ENCODE measurements around the gene EPB41L2.

EPB41L2 gene

DNA sequence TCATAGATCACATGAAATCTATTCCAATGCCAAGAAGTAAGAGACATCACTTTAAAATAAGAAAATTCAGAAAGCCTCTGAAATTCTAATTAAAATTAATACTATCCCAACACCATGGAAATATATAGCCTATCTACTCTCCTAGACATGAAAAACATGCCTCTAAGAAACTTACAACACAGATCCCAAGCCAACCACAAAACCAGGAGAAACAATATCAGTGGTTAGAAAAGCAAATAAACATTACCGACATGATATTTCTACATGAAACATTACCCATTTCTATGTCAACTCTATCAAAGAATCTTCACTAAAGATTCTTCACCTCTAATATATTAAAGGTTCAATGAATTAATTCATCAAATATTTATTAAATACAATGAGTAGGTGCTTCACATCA is 4.8 kb downstream of the EPB41L2 start:
- peak; percentile 47 for DNase-seq (ENCODE audit: low read depth)
- TF ChIP-seq, protein P1, sequence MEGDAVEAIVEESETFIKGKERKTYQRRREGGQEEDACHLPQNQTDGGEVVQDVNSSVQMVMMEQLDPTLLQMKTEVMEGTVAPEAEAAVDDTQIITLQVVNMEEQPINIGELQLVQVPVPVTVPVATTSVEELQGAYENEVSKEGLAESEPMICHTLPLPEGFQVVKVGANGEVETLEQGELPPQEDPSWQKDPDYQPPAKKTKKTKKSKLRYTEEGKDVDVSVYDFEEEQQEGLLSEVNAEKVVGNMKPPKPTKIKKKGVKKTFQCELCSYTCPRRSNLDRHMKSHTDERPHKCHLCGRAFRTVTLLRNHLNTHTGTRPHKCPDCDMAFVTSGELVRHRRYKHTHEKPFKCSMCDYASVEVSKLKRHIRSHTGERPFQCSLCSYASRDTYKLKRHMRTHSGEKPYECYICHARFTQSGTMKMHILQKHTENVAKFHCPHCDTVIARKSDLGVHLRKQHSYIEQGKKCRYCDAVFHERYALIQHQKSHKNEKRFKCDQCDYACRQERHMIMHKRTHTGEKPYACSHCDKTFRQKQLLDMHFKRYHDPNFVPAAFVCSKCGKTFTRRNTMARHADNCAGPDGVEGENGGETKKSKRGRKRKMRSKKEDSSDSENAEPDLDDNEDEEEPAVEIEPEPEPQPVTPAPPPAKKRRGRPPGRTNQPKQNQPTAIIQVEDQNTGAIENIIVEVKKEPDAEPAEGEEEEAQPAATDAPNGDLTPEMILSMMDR (IDR thresholded peaks at IDR 0.05; ENCODE audit: low read depth, low read length, missing control alignments), result no peak
- in situ Hi-C loops (cut with HindIII; ENCODE audit: low sequenced_read_pairs), result no loop called here
- H3K4me3 ChIP-seq (ENCODE audit: low read depth, low read length), result no peak overlapping the region

DNA sequence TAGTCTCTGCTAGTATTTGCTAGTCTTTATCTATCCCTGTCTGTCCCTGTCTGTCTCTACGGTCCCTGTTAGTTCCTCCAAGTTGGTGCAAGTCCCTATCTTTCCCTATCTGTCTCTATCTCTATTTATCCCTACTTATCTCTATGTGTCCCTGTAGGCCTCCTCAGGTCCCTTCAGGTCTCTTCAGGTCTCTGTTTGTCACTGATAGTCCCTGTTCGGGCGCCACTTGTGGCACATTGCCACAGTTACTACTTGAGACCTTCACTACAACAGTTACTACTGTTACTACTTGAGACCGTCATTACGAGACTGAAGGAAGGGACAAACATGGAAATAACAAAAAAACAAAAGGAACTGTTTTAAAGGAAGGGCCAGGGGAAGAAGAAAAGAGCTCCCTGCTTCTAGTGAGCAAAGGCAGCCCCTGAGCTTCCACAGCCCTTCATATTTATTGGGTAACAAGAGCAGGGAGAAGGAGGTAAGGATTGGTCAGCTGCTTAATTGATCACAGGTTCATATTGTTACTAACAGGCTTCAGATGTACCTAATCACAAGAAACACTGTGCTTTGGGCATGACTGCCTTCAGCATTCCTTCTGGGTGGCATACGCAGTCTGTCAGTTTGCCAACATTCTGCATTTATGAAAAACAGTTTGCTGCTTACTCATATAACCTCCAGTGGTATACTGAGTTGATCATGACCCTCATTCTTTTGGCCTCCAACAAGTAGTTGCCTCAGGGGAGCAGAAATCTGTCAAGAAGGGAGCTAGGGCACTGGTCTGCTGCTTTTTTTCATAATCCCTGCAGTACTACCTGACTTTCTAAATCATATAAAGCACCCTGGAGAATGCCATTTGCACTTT is 8.4 kb downstream of the EPB41L2 start:
- DNase-seq (ENCODE audit: low read depth), result no peak
- in situ Hi-C loops (cut with HindIII; ENCODE audit: low sequenced_read_pairs), result no loop called here
- TF ChIP-seq, protein P1 (IDR thresholded peaks at IDR 0.05; ENCODE audit: low read depth, low read length, missing control alignments), result no peak
- no peak overlapping the region for H3K4me3 ChIP-seq (ENCODE audit: low read depth, low read length)

DNA sequence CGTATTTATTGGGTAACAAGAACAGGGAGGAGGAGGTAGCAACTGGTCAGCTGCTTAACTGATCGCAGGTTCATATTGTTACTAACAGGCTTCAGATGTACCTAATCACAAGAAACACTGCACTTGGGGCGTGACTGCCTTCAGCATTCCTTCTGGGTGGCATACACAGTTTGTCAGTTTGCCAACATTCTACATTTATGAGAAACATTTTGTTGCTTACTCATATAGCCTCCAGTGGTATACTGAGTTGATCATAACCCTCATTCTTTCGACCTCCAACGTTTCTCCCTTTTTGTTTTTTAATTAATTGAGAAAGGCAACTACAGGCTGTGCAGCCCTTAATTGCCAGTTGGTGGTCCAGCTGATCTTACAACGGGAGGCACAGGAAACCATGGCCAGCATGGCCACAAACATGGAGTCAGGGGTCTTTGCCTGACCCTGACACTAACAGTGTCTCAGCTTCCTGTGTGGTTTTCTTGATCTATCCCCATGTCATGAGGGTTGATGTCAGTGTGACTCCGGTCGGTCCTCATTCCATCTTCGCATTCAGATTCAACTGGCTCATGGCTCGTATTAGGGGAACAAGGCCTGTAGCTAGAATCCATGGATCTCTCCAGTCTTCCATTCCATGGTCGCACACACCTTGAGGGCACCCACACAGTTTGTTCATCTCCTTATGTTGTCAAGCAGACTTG is 9.4 kb downstream of the EPB41L2 start:
- no peak for DNase-seq (ENCODE audit: low read depth)
- TF ChIP-seq, protein P1 (IDR thresholded peaks at IDR 0.05; ENCODE audit: low read depth, low read length, missing control alignments), result no peak
- no peak overlapping the region for H3K4me3 ChIP-seq (ENCODE audit: low read depth, low read length)
- in situ Hi-C loops (cut with HindIII; ENCODE audit: low sequenced_read_pairs), result no loop called here

DNA sequence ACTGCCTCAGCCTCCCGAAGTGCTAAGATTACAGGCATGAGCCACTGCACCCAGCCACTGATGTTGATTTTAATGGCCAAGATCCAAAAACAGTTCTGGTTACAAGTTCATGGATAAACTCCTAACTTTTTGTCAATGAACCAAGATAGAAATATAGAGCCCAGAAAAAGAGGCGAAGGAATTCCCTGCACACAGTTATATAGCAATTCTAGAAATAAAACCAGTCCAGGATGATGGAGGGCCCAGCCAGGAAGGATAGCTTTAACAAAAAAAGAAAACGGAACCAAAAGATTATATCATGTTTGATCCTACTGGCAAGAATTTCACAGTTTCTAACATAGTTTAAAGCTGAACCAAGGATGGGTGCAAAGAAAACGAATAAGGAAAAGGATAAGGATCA is 10.9 kb downstream of the EPB41L2 start:
- TF ChIP-seq, protein P1 (IDR thresholded peaks at IDR 0.05; ENCODE audit: low read depth, low read length, missing control alignments), result no peak
- in situ Hi-C loops (cut with HindIII; ENCODE audit: low sequenced_read_pairs), result no loop called here
- no peak for DNase-seq (ENCODE audit: low read depth)

DNA sequence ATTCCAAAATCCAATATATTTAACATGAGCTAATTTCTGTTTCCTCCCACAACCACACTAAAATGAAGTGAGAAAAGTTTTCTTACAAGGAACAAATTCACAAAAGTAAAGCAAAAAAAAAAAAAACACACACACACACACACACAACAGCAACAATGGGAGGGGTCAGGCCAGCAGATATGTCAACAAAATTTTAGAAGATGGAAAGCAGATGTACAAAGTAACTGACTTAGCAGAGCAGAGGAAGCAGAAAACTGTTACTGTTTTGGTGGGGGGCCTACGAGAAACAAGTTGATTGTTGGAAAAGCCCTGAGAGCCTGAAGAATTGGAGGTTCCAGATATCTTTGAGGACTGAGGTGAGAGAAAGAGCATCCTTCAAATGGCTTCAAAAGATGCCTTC is 11.7 kb downstream of the EPB41L2 start:
- DNase-seq (ENCODE audit: low read depth), result no peak
- in situ Hi-C loops (cut with HindIII; ENCODE audit: low sequenced_read_pairs), result no loop called here
- TF ChIP-seq, protein P1 (IDR thresholded peaks at IDR 0.05; ENCODE audit: low read depth, low read length, missing control alignments), result no peak
- no peak overlapping the region for H3K4me3 ChIP-seq (ENCODE audit: low read depth, low read length)

More for the DNA sequence above, 10.9 kb downstream of the EPB41L2 start:
- no peak overlapping the region for H3K4me3 ChIP-seq (ENCODE audit: low read depth, low read length)

DNA sequence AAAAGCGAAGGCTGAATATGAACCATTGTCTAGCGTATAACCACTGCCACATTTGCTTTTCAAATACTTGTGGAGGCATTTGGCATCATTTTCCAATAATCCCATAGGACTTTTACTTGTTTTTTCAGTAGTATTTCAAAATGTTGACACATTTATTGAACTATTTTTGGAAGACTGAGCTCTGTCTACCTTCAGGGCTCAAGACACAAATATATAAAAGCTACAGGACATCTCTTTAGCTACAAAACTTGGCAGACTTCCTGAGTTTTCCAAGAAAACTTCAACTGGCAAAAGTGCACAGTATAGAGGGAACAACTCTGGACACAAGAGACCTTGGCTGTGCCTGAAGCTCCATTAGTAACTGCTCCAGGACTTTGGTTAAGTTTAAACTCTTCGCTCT is 13.4 kb downstream of the EPB41L2 start:
- TF ChIP-seq, protein P1 (IDR thresholded peaks at IDR 0.05; ENCODE audit: low read depth, low read length, missing control alignments), result no peak
- no peak overlapping the region for H3K4me3 ChIP-seq (ENCODE audit: low read depth, low read length)
- no peak for DNase-seq (ENCODE audit: low read depth)
- in situ Hi-C loops (cut with HindIII; ENCODE audit: low sequenced_read_pairs), result no loop called here

Data from astrocyte of the cerebellum (primary cell).